NCI-H1092 treated with DMSO at 0.1 percent for 48 hours (cell line): ENCODE measurements around the gene MBTD1.
"Not testable (repeated sequence)": the region's sequence is repeated elsewhere in the genome, so short reads cannot be mapped to it uniquely, and the experiment has no call there.

Source experiments
- DNase-seq: peaks from one replicate; lab custom pipeline; 2025; lab: John Stamatoyannopoulos, UW

MBTD1 gene

DNA sequence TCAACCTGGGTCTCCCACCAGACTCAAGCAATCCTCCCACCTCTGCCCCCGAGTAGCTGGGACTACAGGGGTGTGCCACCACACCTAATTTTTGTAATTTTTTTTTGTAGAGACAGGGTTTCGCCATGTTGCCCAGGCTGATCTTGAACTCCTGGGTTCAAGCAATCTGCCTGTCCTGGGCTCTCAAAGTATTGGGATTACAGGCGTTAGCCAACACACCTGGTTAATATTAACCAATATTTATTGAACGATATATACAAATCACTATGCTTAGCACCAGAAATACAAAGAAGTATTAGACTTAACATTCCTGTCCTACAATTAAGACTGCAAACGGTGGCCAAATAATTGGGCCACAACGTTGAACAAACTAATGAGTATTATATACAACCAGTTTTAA lies 4.2 kb downstream of the MBTD1 start:
- DNase-seq: no peak

DNA sequence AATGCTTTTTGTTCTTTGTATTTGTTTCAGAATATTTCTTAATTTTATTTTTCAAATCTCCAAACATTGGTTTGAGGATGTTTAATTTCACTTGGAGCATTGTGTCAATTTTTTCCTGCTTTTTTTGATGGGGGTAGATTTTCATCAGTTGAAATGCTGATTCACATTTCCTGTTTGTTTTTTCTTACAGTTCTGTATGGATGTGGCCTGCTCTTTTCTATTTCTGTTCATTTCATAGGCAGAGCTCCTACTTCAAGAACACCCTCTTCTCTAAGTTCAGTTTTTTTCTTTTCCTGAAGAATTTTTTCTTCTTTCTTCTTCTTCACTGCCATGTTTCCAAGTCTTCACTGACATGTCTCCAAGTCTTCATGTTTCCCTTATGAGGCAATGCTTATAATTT lies 8.8 kb downstream of the MBTD1 start:
- DNase-seq: no peak

DNA sequence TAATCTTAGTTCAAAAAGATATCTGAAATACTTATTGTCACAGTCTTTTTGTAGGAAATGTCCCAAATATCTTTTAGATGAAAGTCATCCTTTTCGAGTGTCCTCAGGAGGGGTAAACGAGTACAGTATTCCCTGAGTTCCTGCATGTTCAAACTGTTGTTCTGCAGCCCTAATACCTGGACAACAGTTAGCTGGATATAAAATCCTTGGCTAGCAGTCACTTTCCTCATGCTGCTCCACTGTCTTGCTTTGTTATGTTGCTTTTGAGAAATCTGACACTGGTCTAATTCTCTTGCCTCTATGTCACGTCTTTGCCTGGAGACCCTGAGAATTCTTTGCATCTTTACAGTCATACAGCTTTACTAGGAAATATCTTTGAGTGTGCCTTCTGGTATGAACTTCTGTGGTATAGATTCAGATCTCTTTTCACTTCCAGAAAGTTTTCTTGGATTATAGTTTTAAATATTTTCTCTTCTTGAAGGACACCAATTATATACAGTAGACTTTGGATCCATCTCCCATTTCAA lies 9.5 kb downstream of the MBTD1 start:
- no peak for DNase-seq

DNA sequence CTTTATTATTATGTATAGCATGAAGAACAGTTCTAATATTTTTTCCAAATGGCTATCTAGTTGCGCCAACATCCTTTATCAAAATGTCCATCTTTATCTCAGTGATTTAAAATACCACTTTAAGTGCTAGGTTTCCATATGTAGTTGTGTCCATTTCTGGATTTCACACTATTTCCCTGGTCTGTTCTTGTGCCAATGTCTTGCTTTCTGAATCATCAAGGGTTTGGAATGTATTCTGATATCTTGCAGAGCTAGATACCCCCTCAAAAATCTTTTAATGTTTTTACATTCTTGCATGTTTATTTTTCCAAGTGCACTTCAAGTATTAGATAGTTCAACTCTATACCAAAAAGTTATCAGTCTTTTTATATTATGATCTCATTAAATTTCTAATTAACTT lies 14.3 kb downstream of the MBTD1 start:
- no peak for DNase-seq

DNA sequence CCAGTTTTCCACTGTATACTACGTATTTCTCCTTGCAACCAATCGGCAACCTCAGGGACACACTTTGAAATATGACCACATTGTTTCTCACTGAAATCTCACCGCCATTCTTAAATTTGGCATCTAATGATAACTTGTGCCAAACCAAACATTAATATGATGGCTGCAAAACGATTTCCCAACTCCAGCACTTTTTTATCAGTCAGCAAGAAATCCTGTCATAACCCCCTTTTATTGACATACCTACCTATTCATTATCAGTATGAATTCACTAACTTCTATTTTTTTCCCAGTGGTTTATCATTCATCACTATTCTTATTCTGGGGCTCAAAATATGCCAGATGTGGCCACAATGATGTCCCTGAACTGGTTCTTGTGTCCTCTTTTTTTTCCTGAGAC lies 15.8 kb downstream of the MBTD1 start:
- DNase-seq: no peak

DNA sequence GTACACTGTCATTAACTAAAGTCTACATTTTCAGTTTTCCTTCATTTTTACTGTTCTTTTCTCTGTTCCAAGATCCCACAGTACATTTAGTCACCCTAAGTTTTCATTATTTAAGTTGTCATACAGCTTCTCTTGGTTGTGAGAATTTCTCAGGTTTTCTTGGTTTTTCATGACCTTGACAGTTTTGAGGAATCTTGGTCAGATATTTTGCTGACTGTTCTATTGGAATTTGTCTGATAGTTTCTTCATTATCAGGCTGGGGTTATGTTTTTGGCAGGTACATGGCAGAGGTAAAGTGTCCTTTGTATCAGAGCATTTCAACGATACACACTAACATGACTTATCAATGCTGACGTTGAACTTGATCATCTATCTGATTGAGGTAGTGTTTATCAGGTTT lies 19.6 kb downstream of the MBTD1 start:
- DNase-seq: no peak

DNA sequence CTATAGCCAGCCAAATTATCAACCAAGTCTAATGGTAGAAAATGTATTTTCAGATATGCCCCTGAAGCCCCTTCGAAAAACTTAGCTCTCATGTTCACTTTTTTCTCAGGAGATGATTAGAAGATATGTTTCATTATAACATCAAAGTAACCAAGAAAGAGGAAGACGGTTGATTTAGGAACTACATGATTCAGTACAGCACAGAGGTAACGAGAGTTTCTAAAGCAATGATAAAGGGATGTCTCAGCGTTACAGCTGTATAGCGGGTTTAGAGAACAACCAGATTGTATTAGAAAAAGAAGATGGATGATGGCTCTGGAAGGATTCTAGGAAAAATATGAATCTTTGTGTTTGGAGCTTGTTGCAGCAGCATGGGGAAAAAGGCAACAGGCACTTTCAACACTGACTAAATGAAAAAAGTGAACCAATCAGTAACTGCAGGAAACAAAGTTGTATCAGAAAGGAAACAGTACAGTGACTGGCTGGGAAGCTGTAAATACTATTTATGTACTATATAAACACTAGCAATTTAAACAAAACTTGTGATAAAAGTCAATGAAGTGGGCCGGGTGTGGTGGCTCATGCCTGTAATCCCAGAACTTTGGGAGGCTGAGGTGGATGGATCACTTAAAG lies 21.5 kb downstream of the MBTD1 start:
- DNase-seq: no peak

DNA sequence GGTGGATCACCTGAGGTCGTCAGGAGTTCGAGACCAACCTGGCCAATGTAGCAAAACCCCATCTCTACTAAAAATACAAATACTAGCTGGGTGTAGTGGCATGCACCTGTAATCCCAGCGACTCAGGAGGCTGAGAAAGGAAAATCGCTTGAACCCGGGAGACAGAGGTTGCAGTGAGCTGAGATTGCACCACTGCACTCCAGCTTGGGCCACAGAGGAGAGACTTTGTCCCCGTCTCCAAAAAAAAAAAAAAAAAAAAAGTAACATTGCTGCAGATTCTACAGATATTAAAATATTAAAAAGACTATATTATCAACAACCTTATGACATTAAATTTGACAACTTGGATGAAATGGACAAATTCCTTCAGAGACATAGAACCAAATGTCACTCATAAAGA lies 25.7 kb downstream of the MBTD1 start:
- DNase-seq: no peak

DNA sequence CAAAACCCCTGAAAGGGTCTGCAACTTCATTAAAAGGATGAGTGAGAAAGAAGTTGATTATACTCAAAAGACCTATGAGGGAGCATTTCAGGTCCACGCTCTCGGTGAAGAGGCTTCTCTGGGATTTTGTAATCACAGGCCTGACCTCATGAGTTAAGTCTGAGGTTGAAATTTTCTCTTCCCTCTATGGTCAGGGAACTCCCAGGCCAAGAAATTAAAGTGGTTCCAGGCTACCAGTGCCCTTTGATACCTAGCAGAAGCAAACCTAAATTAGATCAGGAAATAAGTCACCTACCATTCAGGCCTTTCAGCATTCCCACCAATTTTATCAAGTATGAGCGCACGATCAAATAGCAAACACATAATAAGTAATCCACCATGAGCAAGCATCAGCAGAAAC lies 27.9 kb downstream of the MBTD1 start:
- no peak for DNase-seq

DNA sequence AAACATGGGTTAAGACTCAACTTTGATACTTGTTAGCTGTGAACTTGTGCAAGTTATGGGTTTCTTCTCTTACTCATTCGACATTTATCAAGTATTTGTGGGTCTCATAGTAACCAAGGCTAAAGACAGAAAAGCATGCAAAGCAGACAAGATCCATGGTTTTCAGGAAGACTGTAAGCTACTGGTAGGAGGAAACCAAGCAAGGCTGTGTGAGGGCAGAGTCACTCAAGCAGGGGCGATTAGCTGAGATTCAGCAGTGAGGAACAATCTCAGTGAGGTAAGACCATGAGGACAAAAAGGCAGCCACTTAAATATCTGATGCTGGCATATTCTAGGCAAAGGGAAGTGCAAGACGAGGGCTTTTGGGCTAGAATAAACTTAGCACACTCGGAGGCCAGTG lies 29.5 kb downstream of the MBTD1 start:
- no peak for DNase-seq

DNA sequence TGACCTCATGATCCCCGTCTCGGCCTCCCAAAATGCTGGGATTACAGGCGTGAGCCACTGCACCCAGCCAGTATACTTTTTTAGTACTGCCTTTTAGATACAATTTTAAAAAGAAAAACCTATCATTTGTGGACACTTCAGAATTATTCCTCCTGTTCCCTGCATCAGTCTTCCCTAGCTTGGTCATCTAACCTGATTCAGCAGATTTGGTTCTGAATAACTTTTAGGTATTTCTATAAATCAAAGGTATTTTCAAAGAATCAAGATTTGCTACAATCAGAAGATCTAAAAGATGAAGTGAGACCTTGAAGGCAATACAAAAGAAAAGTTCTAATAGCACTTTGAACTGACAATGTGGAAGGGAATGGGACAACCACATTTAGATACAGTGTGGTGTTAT lies 30.0 kb downstream of the MBTD1 start:
- no peak for DNase-seq

DNA sequence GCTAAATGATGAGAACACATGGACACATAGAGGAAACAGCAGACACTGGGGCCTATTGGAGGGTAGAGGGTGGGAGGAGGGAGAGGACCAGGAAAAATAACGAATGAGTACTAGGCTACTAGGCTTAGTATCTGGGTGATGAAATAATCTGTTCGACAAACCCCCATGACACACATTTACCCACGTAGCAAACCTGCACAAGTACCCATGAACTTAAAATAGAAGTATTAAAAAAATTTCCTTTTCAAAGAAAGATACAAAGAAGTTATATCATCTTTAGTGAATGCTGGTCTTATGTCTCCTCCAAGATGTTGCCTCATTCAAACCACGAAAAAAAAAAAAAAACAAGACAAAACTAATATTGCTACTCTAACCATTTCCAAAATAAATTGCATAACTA lies 31.7 kb downstream of the MBTD1 start:
- no peak for DNase-seq

DNA sequence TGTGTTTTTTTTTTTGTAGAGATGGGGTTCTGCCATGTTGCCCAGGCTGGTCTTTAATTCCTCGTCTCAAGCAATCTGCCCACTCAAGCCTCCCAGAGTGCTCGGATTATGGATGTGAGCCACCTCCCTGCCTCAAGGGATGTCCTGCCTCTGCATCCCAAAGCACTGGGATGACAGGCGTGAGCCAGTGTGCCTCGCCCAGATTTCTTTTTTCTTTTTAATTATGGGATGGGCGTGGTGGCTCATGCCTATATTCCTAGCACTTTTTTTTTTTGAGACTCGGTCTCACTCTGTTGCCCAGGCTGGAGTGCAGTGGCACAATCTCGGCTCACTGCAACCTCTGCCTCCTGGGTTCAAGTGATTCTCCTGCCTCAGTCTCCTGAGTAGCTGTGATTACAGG lies 34.3 kb downstream of the MBTD1 start:
- not testable (repeated sequence) for DNase-seq

DNA sequence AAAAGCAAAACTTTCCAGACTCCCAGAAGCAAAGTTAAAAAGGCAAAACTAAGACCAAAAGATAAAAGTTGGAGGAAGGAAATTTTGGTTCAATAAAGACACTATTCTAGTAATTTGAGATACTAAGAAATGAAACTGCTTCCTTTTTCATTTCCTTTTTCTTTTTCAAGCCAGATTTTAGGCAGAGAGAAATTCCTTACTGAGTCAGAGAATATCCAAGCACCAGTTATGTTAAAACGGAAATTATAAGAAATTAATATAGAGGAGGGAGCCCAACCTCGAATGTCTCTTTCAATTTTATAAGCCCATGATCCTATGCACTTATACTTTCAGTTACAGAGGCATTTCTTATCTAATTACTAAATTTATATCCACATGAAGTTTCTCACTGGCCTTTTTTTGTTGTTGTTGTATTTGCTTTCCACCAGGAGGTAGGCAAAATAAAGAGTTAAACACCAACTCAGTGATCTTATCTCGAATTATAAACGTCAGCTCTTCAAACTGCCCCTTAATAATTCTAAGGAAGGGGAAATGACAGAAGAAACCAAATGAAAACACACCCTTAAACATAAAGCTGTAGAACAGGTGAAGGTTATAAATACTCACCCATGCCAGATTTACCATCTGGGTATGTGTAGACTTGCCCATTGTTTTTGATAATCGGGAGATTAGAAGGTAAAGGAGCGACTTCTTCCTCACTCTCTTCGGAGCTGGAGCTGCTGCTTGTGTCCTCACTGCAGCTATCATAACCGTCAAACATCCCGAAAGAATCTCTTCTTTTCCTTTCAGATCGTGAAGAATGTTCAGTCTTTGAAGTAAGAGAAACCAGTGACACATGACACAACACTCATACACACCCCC lies 35.2 kb downstream of the MBTD1 start:
- no peak for DNase-seq

DNA sequence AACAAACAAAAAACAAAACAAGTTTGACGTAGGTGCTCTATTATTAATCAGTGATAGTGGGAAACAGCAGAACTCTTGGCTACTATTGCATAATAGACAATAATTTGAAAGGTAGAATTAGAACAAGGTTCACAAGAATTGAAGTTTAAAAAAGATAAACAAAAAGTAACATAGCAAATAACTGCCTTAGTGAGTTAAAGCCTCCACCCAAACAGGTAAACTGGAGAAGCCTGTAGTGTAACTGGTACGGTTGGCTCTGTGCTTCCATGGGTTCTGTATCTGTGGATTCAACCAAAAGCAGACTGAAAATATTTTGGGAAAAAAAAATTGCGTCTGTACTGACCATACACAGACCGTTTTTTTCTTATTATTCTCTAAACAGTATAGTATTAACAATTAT lies 38.5 kb downstream of the MBTD1 start:
- no peak for DNase-seq

DNA sequence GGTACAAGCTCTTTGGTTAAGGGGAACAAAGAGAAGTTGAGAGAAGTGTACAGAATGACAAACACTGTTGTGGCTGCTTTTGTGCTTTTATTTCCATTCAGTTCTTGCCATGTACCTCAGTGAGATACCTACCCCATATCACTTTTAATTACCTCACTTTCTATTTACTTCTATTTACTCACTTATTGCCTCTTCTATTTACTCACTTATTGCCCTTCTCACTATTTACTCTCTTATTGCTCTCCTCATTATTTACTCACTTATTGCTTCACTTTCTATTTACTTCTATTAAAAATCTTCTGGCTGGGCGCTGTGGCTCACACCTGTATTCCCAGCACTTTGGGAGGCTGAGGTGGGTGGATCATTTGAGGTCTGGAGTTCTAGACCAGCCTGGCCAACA lies 41.9 kb downstream of the MBTD1 start:
- DNase-seq: no peak

DNA sequence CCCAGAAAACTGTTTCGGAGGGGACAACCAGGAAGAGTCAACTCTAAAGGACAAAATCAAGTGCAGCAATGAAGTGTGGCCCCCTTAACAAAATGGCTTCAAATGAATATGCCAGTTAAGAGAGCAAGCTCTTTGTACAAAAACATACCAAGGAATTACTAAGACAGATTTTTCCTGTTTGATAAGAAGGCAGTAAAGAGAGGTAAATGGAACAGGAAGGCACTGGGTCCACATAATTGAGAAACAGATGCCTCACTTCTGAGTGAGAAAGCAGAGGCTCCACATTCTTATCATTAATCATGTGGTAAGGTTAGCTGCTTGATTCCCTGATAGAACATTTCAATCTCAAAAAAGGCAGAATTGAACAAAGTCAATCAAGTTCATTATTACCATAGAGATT lies 44.9 kb downstream of the MBTD1 start:
- no peak for DNase-seq

DNA sequence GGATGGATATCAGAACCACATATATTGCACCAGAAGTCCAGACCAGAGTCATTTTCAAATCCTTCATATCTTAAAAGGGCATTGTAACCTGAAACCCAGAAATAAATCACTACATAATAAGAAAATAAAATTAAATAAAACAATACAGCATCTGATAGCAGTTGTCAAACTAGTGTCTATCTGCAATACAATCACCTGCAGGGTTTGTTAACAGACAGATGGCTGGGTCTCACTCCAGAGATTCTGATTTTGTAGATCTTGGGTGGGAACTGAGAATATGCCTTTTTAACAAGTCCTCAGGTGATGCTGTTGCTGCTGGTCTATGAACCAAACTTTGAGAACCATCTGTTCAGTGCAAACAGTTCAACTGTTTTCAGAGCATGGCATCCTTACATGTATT lies 56.0 kb downstream of the MBTD1 start:
- no peak for DNase-seq

DNA sequence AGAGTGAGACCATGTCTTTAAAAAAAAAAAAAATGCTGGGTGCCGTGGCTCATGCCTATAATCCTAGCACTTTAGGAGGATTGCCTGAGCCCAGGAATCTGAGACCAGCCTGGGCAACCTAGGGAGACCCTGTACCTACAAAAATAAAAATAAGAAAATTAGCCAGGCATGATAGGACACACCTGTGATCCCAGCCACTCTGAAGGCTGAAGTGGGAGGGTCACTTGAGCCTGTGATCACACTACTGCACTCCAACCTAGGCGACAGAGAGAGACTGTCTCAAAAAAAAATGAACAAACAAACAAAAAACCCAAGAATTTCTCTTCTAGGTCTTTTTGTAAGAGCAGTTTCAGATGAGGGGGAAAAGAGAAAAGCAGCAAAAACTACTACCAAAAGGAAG lies 59.0 kb downstream of the MBTD1 start:
- DNase-seq: no peak

DNA sequence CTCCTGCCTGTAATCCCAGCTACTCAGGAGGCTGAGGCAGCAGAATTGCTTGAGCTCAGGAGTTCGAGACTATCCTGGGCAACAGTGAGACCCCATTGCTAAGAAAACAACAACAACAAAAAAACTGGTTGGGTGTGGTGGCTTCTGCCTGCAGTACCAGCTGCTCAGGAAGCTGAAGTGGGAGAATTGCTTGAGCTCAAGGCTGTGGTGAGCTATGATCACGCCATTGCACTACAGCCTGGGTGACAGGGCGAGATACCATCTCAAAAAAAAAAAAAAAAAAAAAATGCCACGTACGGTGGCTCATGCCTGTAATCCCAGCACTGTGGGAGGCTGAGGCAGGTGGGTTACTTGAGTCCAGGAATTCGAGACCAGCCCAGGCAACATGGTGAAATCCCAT lies 59.6 kb downstream of the MBTD1 start:
- no peak for DNase-seq

DNA sequence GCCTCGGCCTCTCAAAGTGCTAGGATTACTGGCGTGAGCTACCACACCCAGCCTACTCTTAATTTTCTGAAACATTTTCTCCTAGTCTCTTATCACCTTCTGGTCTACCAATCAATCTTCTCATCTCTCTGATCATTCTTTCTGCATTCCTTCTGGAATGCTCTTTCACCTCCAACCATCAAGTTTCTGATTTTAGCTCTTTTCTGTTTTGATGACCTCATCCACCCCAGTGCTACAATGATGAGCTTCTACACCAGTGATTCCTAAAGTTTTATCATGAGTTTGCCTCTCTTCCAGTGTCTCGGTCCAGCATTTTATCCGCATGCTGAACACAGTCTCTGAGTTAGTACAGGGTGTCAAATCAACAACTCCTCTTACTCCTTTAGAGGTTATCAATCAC lies 62.1 kb downstream of the MBTD1 start:
- no peak for DNase-seq

DNA sequence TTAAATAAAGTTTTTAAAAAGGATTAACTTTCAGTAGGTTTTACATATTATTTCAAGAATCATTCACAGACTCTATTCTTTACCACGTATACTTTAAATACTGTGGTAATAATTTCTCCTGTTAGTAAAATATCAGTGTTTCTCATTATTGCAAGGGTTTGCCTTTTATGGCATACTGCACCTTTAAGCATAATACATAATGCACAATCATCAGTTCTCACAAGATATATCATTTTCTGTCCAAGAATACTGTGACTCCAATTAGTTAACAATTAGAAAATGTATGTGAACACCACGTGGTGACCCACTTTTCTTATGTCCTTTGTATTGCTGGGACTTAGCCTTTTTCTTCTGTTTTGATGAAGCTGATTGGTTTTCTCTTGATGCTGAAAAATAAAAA lies 68.0 kb downstream of the MBTD1 start:
- no peak for DNase-seq

DNA sequence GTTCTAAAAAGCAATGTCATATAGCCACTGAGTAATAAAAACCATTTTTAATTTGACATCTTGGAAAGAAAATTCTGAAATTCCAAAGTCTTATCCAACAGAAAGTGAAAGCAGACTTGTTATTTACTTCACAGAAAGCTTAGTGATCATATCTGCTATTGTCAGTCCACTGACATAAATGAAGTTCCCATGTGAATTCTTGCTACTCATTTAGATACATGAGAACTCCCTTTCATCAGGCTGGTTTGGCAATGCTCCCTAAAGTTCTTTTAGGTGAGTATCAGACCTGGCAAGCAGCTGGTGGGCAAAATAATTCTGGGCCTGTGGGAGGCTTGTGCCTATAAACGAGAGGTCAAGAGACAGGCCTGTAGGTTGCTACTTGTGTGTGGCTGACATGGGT lies 70.2 kb downstream of the MBTD1 start:
- DNase-seq: no peak

DNA sequence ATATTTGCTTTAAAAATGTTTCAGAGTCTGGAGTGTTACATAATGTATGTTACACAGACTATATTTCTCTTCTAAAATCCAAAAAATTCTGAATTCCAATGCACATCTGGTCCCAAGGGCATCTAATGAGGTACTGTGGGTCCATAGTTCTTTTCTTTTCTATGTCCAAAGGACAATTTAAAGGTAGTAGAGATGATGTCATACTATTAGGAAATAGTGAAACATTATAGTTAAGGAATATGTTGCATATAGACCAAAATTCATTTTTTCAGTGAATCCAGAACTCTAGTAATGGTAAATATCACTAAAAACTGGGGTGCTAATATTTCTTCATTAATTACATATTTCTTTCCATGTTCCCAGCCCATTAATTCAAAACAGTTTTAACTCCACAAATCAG lies 70.7 kb downstream of the MBTD1 start:
- DNase-seq: no peak
